ENCODE results near the gene SLC26A1.

DNA sequence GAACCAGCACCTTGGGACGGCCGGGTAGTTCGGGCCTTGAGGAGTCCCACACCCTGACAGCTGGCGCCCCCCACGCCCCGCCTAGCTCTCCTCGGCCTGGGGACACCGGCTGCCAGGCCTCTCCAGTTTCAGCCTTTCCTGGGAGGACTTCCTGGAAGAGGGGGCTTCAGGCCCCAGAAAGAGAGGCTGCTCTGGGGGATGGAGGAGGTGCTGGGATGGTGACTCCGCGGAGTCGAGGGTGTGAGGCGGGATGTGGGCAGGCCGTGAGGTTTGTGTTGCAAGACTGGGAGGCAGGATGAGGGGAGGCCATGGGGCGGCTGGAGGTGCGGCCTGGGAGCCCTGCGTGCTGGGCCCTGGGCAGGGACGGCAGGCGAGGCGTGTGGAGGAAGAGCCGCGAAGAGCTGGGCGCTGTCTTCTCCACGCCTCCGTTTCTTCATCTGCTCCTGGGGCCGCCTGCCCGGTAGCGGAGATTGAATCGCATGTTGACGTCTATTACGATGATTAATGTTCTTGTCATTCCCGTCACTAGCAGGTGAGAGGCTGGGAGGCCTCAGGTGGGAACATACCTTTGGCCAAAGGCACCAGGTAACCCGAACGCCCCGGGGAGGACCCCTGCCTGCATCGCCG, 17.3 kb upstream of the SLC26A1 start:
- peak; percentile 86 for TF ChIP-seq EZH2phosphoT487 (IDR thresholded peaks at IDR 0.05)
- TF ChIP-seq CTCF (IDR thresholded peaks at IDR 0.05) = no peak
- peak; percentile 94 for TF ChIP-seq EZH2 (IDR thresholded peaks at IDR 0.05)
